ENCODE results near the gene ZNF142. TPM values are rescaled to one million over a fixed set of nuclear protein-coding genes. Genes with fewer than 3 reads are reported as not detected.

The ZNF142 gene
- total and polyA plus RNA-seq, 2 of the 8 experiments (the other 6 are each of a cell fraction or from before 2014, with no cell fraction given), result 9.4 to 32.5 TPM

DNA sequence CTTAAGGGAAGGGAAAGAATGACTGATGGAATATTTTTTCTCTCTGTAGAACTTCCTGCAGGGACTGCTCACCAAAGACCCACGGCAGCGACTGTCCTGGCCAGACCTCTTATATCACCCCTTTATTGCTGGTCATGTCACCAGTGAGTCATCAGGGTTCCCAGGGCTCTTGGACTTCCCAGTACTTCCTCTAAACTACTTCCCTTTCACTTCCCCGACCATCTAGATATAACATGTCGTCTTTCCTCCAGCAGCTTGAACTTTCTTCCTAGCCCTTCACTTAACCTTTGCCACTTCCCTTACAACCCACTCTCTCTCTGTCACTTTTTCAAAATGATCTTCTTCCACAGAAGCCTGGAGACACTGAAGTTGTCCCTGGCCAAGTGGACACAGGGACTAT, 19.7 kb upstream of the ZNF142 start:
- 87% methylated on average over 4 of the region's 4 CpGs; no CpG with 5 or more reads in 1 of the 2 experiments for WGBS, 2 experiments (ENCODE audit: extremely low coverage in 1 of 2, insufficient coverage in 1 of 2, insufficient read length in 1 of 2, insufficient replicate concordance in 2 of 2, low coverage in 1 of 2, low lambda C conversion rate in 2 of 2, missing lambda C conversion rate in 1 of 2)
- FAIRE-seq (no peak), DNase-seq (ENCODE audit: low read depth in 1 of 2, low spot score in 2 of 2) (no peak)
- no peak overlapping the region for H2AK5ac ChIP-seq (ENCODE audit: low read depth, low read length)
- no peaks in the 10 kb centered on the region for H3K79me1 ChIP-seq (ENCODE audit: low read depth, low read length)
- no peak overlapping the region for H3K56ac ChIP-seq (replicated peaks; ENCODE audit: insufficient read length, low read depth, low read length)
- H3K36me3 ChIP-seq (ENCODE audit: control insufficient read depth in 2 of 4, insufficient read depth in 4 of 4, low read length in 3 of 4), result peaks cover 0 to 19% (median 10%) of the 10 kb centered on the region in 4 experiments; a peak in 5 of 8 replicates
- H2BK15ac ChIP-seq (ENCODE audit: low read length), result no peak overlapping the region
- H4K20me1 ChIP-seq (replicated peaks in 1 of 2; ENCODE audit: control insufficient read depth in 1 of 2, insufficient read depth in 2 of 2, low read length in 2 of 2), result peaks cover 0 to 3% of the 10 kb centered on the region in 2 experiments
- H2BK12ac ChIP-seq (ENCODE audit: low read depth, low read length), result no peak overlapping the region
- H2BK20ac ChIP-seq (ENCODE audit: low read length), result no peak overlapping the region
- no peak overlapping the region for H2AFZ ChIP-seq (ENCODE audit: low read length)
- no peaks in the 10 kb centered on the region for H3K79me2 ChIP-seq (ENCODE audit: control insufficient read depth in 1 of 2, insufficient read depth in 2 of 2, low read length in 2 of 2)
- no peak overlapping the region for H3K23ac ChIP-seq (ENCODE audit: insufficient read length)
- CTCF ChIA-PET (ENCODE audit: partially characterized antibody), result interaction anchor here (2.1 kb wide), 1 partner anchor 9 kb away, joined by 11 read pairs; no protein-coding TSS in a partner anchor
- H3K9me3 ChIP-seq (ENCODE audit: insufficient read depth in 2 of 2, low read depth in 1 of 2, low read length in 1 of 2), result no peaks in the 10 kb centered on the region
- POLR2A ChIA-PET (ENCODE audit: partially characterized antibody), result no interaction called here
- H3K9ac ChIP-seq (replicated peaks in 1 of 4; ENCODE audit: extremely low read depth in 1 of 4, low read depth in 3 of 4, low read length in 3 of 4), result no peak overlapping the region
- no peak overlapping the region for H3K4me3 ChIP-seq (ENCODE audit: extremely low read depth in 1 of 4, insufficient read depth in 2 of 4, low read depth in 3 of 4, low read length in 4 of 4)
- no peaks in the 10 kb centered on the region for H3K4me1 ChIP-seq (replicated peaks in 1 of 4; ENCODE audit: control insufficient read depth in 3 of 4, insufficient read depth in 4 of 4, low read length in 3 of 4)
- H4K8ac ChIP-seq (ENCODE audit: extremely low read depth, insufficient read depth, low read length), result no peak overlapping the region
- H3K27me3 ChIP-seq (replicated peaks in 1 of 4; ENCODE audit: control insufficient read depth in 3 of 4, extremely low read depth in 1 of 4, insufficient read depth in 3 of 4, low read length in 3 of 4), result no peaks in the 10 kb centered on the region
- H2BK5ac ChIP-seq (ENCODE audit: low read depth, low read length), result no peak overlapping the region
- no peak overlapping the region for H3K14ac ChIP-seq (ENCODE audit: insufficient read length)
- H3K4me2 ChIP-seq (ENCODE audit: insufficient read depth in 1 of 2, low read depth in 2 of 2, low read length in 2 of 2), result no peak overlapping the region
- no peaks in the 10 kb centered on the region for H3K23me2 ChIP-seq (ENCODE audit: low read depth, low read length)
- H4K91ac ChIP-seq (replicated peaks; ENCODE audit: insufficient read length, low read length), result no peak overlapping the region
- no peak overlapping the region for H4K5ac ChIP-seq (ENCODE audit: insufficient read length, low read depth, low read length)
- no peak overlapping the region for H3K27ac ChIP-seq (ENCODE audit: low read depth, low read length)
- H3K4ac ChIP-seq (replicated peaks; ENCODE audit: insufficient read length, low read depth, low read length), result no peak overlapping the region
- no peak overlapping the region for H2BK120ac ChIP-seq (replicated peaks; ENCODE audit: low read depth, low read length)
- H3K18ac ChIP-seq (ENCODE audit: extremely low read depth, low read length), result no peak overlapping the region
- TF ChIP-seq CHD2 (IDR thresholded peaks at IDR 0.05; ENCODE audit: low read length) (no peak), ASH2L (IDR thresholded peaks at IDR 0.05; ENCODE audit: low read length) (no peak), TAF7 (optimal IDR thresholded peaks at IDR 0.05; ENCODE audit: borderline replicate concordance, low read depth, low read length) (no peak), MAFK (IDR thresholded peaks at IDR 0.05; ENCODE audit: low read depth, low read length) (no peak)

Data from H1 (cell line).